HAP-1 (cell line): ENCODE measurements around the gene RPL35A.

Experiments
- DNase-seq, 2 experiments: peaks; one replicate each; pipeline ENCODE4 v3.0.0-alpha.2; 2016 to 2020; ENCODE audit warnings: low spot score in 2 of 2
- H3K27me3 ChIP-seq: fragments of 250-450 bp; sonication (Bioruptor Pico); 2 replicates; pipeline ENCODE4 v1.5.1; 2020; ENCODE audit warnings: low read depth, mild to moderate bottlenecking, moderate library complexity
- H3K36me3 ChIP-seq: fragments of 250-450 bp; sonication (Bioruptor Pico); replicated peaks from 2 replicates; pipeline ENCODE4 v1.5.1; 2020; ENCODE audit warnings: mild to moderate bottlenecking
- H3K4me1 ChIP-seq: fragments of 250-450 bp; sonication (Bioruptor Pico); 2 replicates; pipeline ENCODE4 v1.5.1; 2020; ENCODE audit warnings: mild to moderate bottlenecking
- H3K4me3 ChIP-seq: fragments of 250-450 bp; sonication (Bioruptor Pico); 2 replicates; pipeline ENCODE4 v1.5.1; 2020; ENCODE audit warnings: mild to moderate bottlenecking, moderate library complexity
- H3K9me3 ChIP-seq: fragments of 250-450 bp; sonication (Bioruptor Pico); 2 replicates; pipeline ENCODE4 v1.5.1; 2020; ENCODE audit warnings: mild to moderate bottlenecking, moderate library complexity
- in situ Hi-C: fragments of 300-500 bp; cut with MboI; formaldehyde crosslinking; loops from 3 replicates; pipeline ENCODE4 v1.14.3; 2020; ENCODE audit warnings: low sequenced_read_pairs, inconsistent platforms, mixed read lengths

RPL35A gene

GRCh38 chr3:197997936-197998335 is 47.9 kb downstream of the RPL35A start:
- Histone ChIP-seq H3K4me3 (no peak overlapping the region), H3K4me1 (peaks cover 10% of the 10 kb centered on the region), H3K9me3 (no peaks in the 10 kb centered on the region), H3K27me3 (no peaks in the 10 kb centered on the region), H3K36me3 (no peaks in the 10 kb centered on the region)
- no peak for DNase-seq
- in situ Hi-C loops, result no loop called here
